Measurements from ENCODE around the gene FAM240B.

Gene FAM240B

DNA sequence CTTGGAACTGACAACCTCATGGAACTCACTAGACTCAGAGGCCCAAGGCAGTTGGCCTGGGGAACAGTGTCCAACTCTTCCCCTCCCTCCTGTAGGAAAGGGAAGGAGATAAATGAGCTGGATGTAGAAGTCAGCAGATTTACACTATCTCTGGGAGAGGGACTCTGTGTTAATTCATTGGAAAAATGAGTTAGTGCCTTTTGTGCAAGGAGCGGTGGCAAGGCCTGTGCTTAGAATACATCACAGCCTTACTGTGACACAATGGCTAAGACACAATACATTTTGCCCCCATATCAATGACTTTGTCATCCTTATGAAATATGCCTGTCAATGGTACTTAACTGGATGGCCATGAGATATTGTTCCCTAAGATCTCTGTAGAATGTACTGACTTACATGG is 28.0 kb upstream of the FAM240B start:
- H3K4me3 ChIP-seq (ENCODE audit: low read length) = no peak overlapping the region
- no peaks in the 10 kb centered on the region for H3K27me3 ChIP-seq (replicated peaks; ENCODE audit: insufficient read depth, low read length)
- H3K27ac ChIP-seq (ENCODE audit: low read length) = no peak overlapping the region
- no peaks in the 10 kb centered on the region for H3F3A ChIP-seq (ENCODE audit: insufficient read depth, low read length)
- H3K36me3 ChIP-seq (replicated peaks; ENCODE audit: insufficient read depth, low read length) = no peaks in the 10 kb centered on the region
- no peaks in the 10 kb centered on the region for H4K20me1 ChIP-seq (ENCODE audit: insufficient read depth, low read length)
- H3K9me2 ChIP-seq (replicated peaks; ENCODE audit: insufficient read depth, low read length) = no peaks in the 10 kb centered on the region
- H3K79me2 ChIP-seq (ENCODE audit: low read length) = no peaks in the 10 kb centered on the region
- no peaks in the 10 kb centered on the region for H3K9me3 ChIP-seq (replicated peaks; ENCODE audit: insufficient read depth, low read length)
- no peak overlapping the region for H3K4me2 ChIP-seq (ENCODE audit: low read depth, low read length)
- TF ChIP-seq EZH2phosphoT487 (IDR thresholded peaks at IDR 0.05; ENCODE audit: low read length) (no peak), EZH2 (optimal IDR thresholded peaks at IDR 0.05; ENCODE audit: low read depth, low read length) (no peak)
- TF ChIP-seq, protein P1, sequence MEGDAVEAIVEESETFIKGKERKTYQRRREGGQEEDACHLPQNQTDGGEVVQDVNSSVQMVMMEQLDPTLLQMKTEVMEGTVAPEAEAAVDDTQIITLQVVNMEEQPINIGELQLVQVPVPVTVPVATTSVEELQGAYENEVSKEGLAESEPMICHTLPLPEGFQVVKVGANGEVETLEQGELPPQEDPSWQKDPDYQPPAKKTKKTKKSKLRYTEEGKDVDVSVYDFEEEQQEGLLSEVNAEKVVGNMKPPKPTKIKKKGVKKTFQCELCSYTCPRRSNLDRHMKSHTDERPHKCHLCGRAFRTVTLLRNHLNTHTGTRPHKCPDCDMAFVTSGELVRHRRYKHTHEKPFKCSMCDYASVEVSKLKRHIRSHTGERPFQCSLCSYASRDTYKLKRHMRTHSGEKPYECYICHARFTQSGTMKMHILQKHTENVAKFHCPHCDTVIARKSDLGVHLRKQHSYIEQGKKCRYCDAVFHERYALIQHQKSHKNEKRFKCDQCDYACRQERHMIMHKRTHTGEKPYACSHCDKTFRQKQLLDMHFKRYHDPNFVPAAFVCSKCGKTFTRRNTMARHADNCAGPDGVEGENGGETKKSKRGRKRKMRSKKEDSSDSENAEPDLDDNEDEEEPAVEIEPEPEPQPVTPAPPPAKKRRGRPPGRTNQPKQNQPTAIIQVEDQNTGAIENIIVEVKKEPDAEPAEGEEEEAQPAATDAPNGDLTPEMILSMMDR (IDR thresholded peaks at IDR 0.05; ENCODE audit: low read length) = no peak
- no peak overlapping the region for H2AFZ ChIP-seq (ENCODE audit: low read length)
- no peak for DNase-seq
- H3K9ac ChIP-seq (ENCODE audit: low read length) = no peak overlapping the region
- no peaks in the 10 kb centered on the region for H3K4me1 ChIP-seq (ENCODE audit: low read length)

DNA sequence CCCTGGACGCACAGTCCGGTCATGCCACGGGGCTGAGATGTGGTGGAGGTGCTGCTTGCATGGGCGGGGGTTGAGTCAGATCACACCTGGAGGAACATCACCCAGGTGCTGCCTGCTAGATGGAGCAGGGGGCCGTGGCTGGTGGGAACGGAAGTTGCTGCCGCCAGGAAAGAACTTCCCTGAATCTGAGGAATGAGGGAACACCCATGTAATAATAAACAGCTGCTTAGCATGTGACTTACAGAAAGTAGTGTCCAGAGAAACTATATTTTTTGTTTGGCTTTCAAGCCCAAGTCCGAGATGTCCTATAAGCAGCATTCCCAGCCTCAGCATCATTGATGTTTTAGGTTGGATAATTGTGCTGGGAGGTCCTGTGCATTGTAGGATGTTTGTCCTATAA is 27.1 kb upstream of the FAM240B start:
- Histone ChIP-seq H3K79me2 (ENCODE audit: low read length) (no peaks in the 10 kb centered on the region), H3K4me3 (ENCODE audit: low read length) (no peak overlapping the region), H3K4me2 (ENCODE audit: low read depth, low read length) (no peak overlapping the region), H3K9me2 (replicated peaks; ENCODE audit: insufficient read depth, low read length) (no peaks in the 10 kb centered on the region), H3K27me3 (replicated peaks; ENCODE audit: insufficient read depth, low read length) (no peaks in the 10 kb centered on the region), H3K27ac (ENCODE audit: low read length) (no peak overlapping the region), H3K9me3 (replicated peaks; ENCODE audit: insufficient read depth, low read length) (no peaks in the 10 kb centered on the region), H3K9ac (ENCODE audit: low read length) (no peak overlapping the region), H4K20me1 (ENCODE audit: insufficient read depth, low read length) (no peaks in the 10 kb centered on the region), H3K36me3 (replicated peaks; ENCODE audit: insufficient read depth, low read length) (no peaks in the 10 kb centered on the region), H2AFZ (ENCODE audit: low read length) (no peak overlapping the region), H3F3A (ENCODE audit: insufficient read depth, low read length) (no peaks in the 10 kb centered on the region), H3K4me1 (ENCODE audit: low read length) (no peaks in the 10 kb centered on the region)
- TF ChIP-seq, protein P1 (IDR thresholded peaks at IDR 0.05; ENCODE audit: low read length) = no peak
- TF ChIP-seq EZH2phosphoT487 (IDR thresholded peaks at IDR 0.05; ENCODE audit: low read length) (no peak), EZH2 (optimal IDR thresholded peaks at IDR 0.05; ENCODE audit: low read depth, low read length) (no peak)
- no peak for DNase-seq

GRCh38 chr9:38746303-38746702 is 26.4 kb upstream of the FAM240B start:
- TF ChIP-seq EZH2phosphoT487 (IDR thresholded peaks at IDR 0.05; ENCODE audit: low read length) (no peak), EZH2 (optimal IDR thresholded peaks at IDR 0.05; ENCODE audit: low read depth, low read length) (no peak)
- TF ChIP-seq, protein P1 (IDR thresholded peaks at IDR 0.05; ENCODE audit: low read length) = no peak
- no peak overlapping the region for H3K4me2 ChIP-seq (ENCODE audit: low read depth, low read length)
- no peaks in the 10 kb centered on the region for H3K9me2 ChIP-seq (replicated peaks; ENCODE audit: insufficient read depth, low read length)
- no peaks in the 10 kb centered on the region for H4K20me1 ChIP-seq (ENCODE audit: insufficient read depth, low read length)
- no peaks in the 10 kb centered on the region for H3K36me3 ChIP-seq (replicated peaks; ENCODE audit: insufficient read depth, low read length)
- H3K4me3 ChIP-seq (ENCODE audit: low read length) = no peak overlapping the region
- no peaks in the 10 kb centered on the region for H3K27me3 ChIP-seq (replicated peaks; ENCODE audit: insufficient read depth, low read length)
- no peaks in the 10 kb centered on the region for H3K4me1 ChIP-seq (ENCODE audit: low read length)
- H3K9me3 ChIP-seq (replicated peaks; ENCODE audit: insufficient read depth, low read length) = no peaks in the 10 kb centered on the region
- H3K79me2 ChIP-seq (ENCODE audit: low read length) = no peaks in the 10 kb centered on the region
- DNase-seq = no peak
- no peak overlapping the region for H2AFZ ChIP-seq (ENCODE audit: low read length)
- H3K9ac ChIP-seq (ENCODE audit: low read length) = no peak overlapping the region
- no peaks in the 10 kb centered on the region for H3F3A ChIP-seq (ENCODE audit: insufficient read depth, low read length)
- no peak overlapping the region for H3K27ac ChIP-seq (ENCODE audit: low read length)

All from MM.1S (cell line).